GM13976 (cell line): ENCODE measurements around the gene PTEN.

Experiments used
- DNase-seq: peaks from one replicate; pipeline ENCODE4 v3.0.0; 2012; ENCODE audit warnings: low spot score
- in situ Hi-C: fragments of 300-500 bp; cut with MboI; formaldehyde crosslinking; loops from one replicate; pipeline ENCODE4 v1.12.0; 2022; ENCODE audit warnings: low sequenced_read_pairs, mixed read lengths, inconsistent platforms; ENCODE audit not compliant: unreplicated experiment
- TF ChIP-seq, protein P1 (sequence below): IDR thresholded peaks from 2 replicates; pipeline ENCODE4 v1.5.1; 2012; ENCODE audit warnings: borderline replicate concordance, mild to moderate bottlenecking; ENCODE audit not compliant: insufficient read depth; ENCODE audit errors: extremely low read depth, missing control alignments, control extremely low read depth

The PTEN gene

DNA sequence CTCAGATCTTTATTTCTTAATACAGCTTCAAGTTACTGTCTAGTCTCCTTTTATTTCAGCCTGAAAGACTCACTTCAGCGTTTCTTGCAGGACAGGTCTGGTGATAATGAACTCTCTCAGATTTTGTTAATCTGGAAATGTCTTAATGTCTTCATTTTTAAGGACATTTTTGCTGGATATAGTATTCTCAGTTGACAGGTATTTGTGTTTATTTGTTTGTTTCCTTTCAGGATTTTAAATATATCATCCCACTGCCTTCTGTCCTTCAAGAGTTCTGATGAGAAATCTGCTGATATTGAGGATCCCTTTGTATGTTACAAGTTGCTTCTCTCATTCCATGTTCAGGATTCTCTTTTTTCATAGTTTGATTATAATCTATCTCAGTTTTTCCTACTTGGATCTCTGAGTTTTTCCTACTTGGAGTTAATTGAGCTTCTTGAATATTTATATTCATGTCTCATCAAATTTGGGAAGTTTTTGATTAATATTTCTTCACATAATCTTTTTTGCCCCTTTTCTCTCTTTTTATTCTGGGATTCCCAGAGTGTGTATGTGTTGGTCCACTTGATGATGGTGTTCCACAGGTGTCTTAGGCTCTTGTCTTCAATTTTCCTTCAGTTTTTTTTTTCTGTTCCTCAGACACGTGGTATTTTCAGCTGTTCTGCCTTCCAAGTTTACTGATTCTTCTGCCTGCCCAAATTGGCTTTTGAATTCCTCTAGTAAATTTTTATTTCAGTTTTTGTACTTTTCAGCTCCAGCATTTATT lies 49.9 kb downstream of the PTEN start:
- DNase-seq, result no peak
- in situ Hi-C loops, result no loop called here
- TF ChIP-seq, protein P1, sequence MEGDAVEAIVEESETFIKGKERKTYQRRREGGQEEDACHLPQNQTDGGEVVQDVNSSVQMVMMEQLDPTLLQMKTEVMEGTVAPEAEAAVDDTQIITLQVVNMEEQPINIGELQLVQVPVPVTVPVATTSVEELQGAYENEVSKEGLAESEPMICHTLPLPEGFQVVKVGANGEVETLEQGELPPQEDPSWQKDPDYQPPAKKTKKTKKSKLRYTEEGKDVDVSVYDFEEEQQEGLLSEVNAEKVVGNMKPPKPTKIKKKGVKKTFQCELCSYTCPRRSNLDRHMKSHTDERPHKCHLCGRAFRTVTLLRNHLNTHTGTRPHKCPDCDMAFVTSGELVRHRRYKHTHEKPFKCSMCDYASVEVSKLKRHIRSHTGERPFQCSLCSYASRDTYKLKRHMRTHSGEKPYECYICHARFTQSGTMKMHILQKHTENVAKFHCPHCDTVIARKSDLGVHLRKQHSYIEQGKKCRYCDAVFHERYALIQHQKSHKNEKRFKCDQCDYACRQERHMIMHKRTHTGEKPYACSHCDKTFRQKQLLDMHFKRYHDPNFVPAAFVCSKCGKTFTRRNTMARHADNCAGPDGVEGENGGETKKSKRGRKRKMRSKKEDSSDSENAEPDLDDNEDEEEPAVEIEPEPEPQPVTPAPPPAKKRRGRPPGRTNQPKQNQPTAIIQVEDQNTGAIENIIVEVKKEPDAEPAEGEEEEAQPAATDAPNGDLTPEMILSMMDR, result no peak

DNA sequence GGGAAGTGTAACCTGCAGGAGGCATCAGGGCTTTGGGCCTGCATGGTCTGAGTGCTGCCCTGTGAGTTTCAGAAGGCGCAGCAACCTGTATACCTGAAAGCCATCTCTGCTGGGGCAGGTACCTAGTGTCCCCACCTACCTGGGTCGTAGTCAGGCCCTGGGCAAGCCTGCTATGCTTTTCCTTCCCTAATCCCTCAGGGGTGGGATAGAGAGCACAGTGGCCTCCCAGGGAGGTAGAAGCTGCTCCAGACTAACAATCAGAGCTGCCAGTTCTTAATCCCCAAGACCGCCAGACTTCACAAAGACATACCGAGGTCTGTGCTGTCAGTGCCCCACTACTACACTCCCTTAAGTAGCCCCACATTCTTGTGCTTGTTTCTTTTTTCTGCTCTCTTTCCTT lies 52.0 kb downstream of the PTEN start:
- no peak for DNase-seq
- in situ Hi-C loops, result no loop called here
- TF ChIP-seq, protein P1, result no peak

DNA sequence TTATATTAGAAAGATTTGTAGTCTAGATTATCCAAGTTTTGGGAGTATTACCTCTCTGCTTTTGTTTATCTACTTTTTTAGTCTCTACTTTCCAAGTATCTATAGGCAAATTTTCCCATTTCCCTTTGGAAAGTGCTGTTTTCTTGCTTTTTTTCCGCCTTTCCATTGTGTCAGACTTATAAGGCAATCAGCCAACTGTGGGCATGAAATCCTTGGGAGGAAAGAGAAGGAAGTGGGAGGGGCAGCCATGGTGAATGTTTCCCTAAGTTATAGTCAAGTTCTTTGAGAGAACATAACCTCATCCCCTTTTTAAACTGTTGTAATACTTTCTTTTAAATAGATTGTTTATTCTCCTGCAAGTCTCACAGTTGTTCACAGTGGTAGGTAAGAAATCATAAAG lies 52.6 kb downstream of the PTEN start:
- in situ Hi-C loops, result no loop called here
- no peak for DNase-seq
- TF ChIP-seq, protein P1, result no peak

DNA sequence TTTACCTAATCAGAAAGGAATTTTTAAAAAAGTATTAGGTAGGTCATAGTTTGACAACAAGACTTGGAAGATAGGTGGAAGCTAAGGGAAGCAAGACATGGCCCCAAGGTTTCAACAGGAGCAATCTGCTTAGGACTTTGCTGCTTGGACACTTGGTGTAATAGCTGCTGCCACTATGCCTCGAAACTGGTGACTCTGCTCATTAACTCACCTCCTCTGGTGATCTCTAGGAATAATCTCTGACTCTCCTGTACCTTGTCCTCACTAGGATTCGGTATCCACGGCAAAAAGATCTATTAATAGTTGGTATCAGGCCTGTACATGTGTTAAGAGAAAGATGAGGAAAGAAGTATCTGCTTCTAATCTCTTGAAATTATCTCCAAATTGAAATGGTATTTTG lies 53.1 kb downstream of the PTEN start:
- TF ChIP-seq, protein P1, result no peak
- no peak for DNase-seq
- in situ Hi-C loops, result no loop called here

DNA sequence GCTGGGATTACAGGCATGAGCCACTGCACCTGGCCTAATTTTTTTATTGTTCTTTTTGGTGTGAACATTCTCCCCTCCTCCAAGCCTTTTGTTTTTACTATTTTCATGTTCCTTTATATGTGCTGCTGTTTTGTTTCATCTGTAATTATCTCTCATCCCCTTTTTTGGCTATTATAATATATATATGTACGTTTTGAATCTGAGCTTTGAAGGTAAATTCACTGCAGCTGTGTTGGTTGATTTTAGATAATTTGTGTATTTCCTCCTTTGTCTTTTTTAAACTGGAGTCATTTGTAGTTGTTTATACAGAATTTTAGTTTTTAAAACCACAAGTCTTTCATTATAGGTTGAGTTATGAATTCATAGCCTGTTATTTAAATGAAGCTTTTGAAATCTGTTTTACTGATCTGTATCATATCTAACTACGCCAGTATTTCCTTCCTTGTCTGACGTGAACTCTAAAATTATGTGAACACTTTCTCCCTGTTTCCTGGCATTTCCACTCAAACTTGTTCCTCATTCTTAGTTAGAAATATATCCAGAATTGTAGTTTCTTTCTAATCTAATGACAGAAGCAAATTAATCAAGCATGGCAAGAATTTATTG lies 54.9 kb downstream of the PTEN start:
- TF ChIP-seq, protein P1, result no peak
- no peak for DNase-seq
- in situ Hi-C loops, result no loop called here

DNA sequence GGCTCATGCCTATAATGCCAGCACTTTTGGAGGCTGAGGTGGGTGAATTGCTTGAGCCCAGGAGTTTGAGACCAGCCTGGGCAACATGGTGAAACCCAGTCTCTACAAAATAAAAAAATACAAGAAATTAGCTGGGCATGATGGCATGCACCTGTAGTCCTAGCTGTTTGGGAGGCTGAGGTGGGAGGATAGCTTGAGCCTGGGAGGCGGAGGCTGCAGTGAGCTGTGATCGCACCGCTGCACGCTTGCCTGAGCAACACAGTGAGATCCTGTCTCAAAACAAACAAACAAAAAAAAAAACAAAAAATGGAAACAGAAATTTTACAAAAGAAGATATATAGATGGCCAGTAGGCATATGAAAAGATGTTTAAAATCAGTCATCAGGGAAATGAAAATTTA lies 57.1 kb downstream of the PTEN start:
- no peak for DNase-seq
- in situ Hi-C loops, result no loop called here
- TF ChIP-seq, protein P1, result no peak
